Measurements from ENCODE around the gene CAMK2B.
A peak's percentile ranks its signal among the peaks of the same experiment; 100 is the strongest.

CAMK2B gene

GRCh38 chr7:44193011-44193802 is 132.2 kb downstream of the CAMK2B start:
- Histone ChIP-seq H3K27ac (no peak overlapping the region), H3K9me3 (replicated peaks in 1 of 11) (peaks cover 0 to 6% (median 0%) of the 10 kb centered on the region in 11 experiments; a peak in 1 of 22 replicates), H3K4me3 (no peak overlapping the region), H3K4me2 (no peak overlapping the region), H3K27me3 (no peaks in the 10 kb centered on the region), H4K20me1 (no peaks in the 10 kb centered on the region), H3K36me3 (no peaks in the 10 kb centered on the region), H3K4me1 (peaks cover 0 to 14% (median 9%) of the 10 kb centered on the region in 10 experiments; a peak in 11 of 20 replicates), H3K9ac (no peak overlapping the region)
- TF ChIP-seq Cebpa-rat (IDR thresholded peaks at IDR 0.05): no peak

DNA sequence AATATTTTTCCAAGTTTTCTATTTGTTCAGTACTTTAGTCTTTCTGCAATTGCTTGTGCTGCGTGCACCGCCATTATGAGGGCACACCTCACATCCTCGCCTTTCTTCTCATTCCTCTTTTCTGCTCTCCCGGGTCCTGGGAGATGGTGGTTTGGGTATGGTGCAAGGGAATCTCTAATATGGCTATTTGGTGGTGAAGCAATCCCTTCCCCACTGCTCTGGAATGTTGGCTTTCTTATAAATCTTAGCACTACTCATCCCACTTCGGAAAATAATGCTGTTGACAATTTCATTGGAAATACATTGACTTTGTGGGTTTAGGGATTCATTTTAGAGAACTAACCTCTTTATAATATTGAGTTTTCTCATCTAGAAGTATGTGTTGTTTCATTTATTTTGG is 134.2 kb downstream of the CAMK2B start:
- Histone ChIP-seq H3K4me1 (peaks cover 0 to 27% (median 4%) of the 10 kb centered on the region in 10 experiments; a peak in 12 of 20 replicates), H3K9me3 (replicated peaks in 1 of 11) (peaks cover 0 to 6% (median 0%) of the 10 kb centered on the region in 11 experiments; a peak in 1 of 22 replicates)

GRCh38 chr7:44189993-44190872 is 135.2 kb downstream of the CAMK2B start:
- Histone ChIP-seq H3K4me2 (no peak overlapping the region), H3K4me1 (peaks cover 0 to 25% (median 4%) of the 10 kb centered on the region in 10 experiments; a peak in 11 of 20 replicates), H3K27ac (no peak overlapping the region), H3K4me3 (no peak overlapping the region), H3K9me3 (replicated peaks in 1 of 11) (peaks cover 0 to 6% (median 0%) of the 10 kb centered on the region in 11 experiments; a peak in 1 of 22 replicates), H3K27me3 (no peaks in the 10 kb centered on the region), H3K9ac (no peak overlapping the region), H4K20me1 (no peaks in the 10 kb centered on the region), H3K36me3 (no peaks in the 10 kb centered on the region)
- no peak for TF ChIP-seq Cebpa-rat (IDR thresholded peaks at IDR 0.05)

More for the DNA sequence above, 134.2 kb downstream of the CAMK2B start:
- H3K27ac ChIP-seq: no peak overlapping the region
- H3K4me3 ChIP-seq: no peak overlapping the region
- no peak overlapping the region for H3K4me2 ChIP-seq
- no peak for TF ChIP-seq Cebpa-rat (IDR thresholded peaks at IDR 0.05)
- H4K20me1 ChIP-seq: no peaks in the 10 kb centered on the region
- no peaks in the 10 kb centered on the region for H3K36me3 ChIP-seq
- H3K27me3 ChIP-seq: no peaks in the 10 kb centered on the region
- no peak overlapping the region for H3K9ac ChIP-seq

DNA sequence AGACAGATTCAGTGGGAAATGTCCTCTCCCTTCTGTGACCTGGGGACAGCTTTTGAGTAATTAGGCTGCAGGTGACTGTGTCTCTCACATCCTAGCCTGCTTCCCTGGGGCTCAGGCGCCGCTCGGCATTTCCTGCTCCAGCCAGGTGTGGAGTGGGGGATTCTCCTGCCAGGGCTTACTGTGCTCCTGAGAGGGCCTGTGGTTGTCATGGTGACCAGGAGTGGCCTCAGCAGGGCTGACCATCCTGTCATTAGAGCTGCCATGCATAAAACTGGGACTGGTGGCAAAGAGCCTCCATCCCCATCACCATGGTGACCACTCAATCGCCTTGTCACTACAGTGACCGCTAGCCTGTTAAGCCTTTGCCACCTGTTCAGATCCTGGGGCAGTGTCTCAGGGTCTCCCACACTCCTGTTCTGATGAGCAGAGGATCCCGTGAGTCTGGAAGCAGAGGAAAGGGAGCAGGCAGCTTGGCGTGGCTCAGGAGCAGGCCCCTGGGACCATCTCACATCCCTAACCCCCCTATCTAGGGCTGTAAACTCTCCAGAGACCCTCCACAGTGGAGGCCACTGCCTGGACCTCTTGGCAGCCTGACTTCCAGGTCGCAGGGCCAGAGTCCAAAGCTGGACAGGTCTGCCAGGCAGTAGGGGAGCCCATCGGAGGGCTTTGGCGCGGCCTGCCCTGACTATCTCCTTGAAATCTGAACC is 136.0 kb downstream of the CAMK2B start, which contains the start of gene GCK:
TSS of gene GCK (minus strand) at position 154 of the 707 bp plus-strand sequence. CDS start 486 bp downstream, outside the sequence.
- Histone ChIP-seq H3K27ac (no peak within 1 kb of the TSS), H4K20me1 (no peaks in the 10 kb centered on the region), H3K4me1 (peaks cover 0 to 33% (median 11%) of the 10 kb centered on the region in 10 experiments; a peak in 12 of 20 replicates), H3K9ac (no peak within 1 kb of the TSS), H3K4me2 (peak within 1 kb of the TSS in 1 of 11 experiments; percentile 37; a peak in 1 of 22 replicates), H3K36me3 (no peaks in the 10 kb centered on the region), H3K4me3 (no peak within 1 kb of the TSS), H3K27me3 (no peaks in the 10 kb centered on the region), H3K9me3 (replicated peaks in 1 of 11) (peaks cover 0 to 5% (median 0%) of the 10 kb centered on the region in 11 experiments; a peak in 1 of 22 replicates)
- TF ChIP-seq Cebpa-rat (IDR thresholded peaks at IDR 0.05): no peak

GRCh38 chr7:44188480-44189225 is 136.7 kb downstream of the CAMK2B start:
- Histone ChIP-seq H3K27me3 (no peaks in the 10 kb centered on the region), H3K4me1 (peaks cover 0 to 35% (median 11%) of the 10 kb centered on the region in 10 experiments; a peak in 12 of 20 replicates), H3K4me2 (peak overlapping the region in 1 of 11 experiments; percentile 37; a peak in 1 of 22 replicates), H3K9me3 (replicated peaks in 1 of 11) (no peaks in the 10 kb centered on the region), H4K20me1 (no peaks in the 10 kb centered on the region), H3K4me3 (no peak overlapping the region), H3K9ac (no peak overlapping the region), H3K36me3 (no peaks in the 10 kb centered on the region), H3K27ac (no peak overlapping the region)
- TF ChIP-seq Cebpa-rat (IDR thresholded peaks at IDR 0.05): no peak

DNA sequence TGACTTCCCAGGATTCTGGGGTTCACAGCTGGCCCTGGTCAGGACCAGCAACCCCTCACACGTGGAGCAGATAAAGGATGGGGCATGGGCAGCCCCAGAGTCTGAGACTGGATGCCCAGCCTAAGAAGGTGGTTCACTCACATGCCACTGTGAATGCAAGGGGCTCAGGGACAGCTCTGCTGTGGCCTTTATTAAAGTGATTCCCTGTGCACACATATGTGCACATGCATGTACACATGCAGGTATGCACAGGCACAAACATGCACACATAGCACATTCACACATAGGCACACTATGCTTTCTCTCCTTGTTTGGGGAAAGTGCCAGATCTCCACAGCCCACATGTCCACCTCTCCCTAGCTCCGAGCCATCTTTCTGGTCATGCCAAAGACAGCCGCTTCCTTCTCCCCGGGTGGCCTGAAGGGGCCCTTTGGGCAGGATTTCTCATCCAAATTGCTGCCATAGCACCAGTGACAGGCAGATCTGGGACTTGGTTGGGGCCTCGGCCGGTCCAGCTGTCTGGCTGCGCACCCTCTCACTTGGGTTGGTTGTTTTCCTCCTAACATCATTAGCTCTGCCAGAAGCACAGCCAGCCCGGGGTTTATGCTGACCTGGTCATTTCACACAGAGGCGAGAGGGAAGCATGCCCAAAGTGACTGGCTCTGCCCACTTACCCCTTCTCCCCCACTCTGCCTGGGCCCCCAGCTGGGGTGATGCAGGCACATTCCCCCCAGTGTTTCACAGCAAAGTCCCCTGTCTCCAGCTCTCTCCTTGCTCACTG is 137.6 kb downstream of the CAMK2B start:
- H3K27ac ChIP-seq: no peak overlapping the region
- TF ChIP-seq Cebpa-rat (IDR thresholded peaks at IDR 0.05): no peak
- H3K4me2 ChIP-seq: peak overlapping the region in 1 of 11 experiments; percentile 37; a peak in 2 of 22 replicates
- H3K9me3 ChIP-seq (replicated peaks in 1 of 11): peaks cover 2 to 7% (median 4%) of the 10 kb centered on the region in 11 experiments; a peak in 21 of 22 replicates
- H3K9ac ChIP-seq: no peak overlapping the region
- H4K20me1 ChIP-seq: no peaks in the 10 kb centered on the region
- H3K4me1 ChIP-seq: peaks cover 0 to 35% (median 11%) of the 10 kb centered on the region in 10 experiments; a peak in 12 of 20 replicates
- H3K27me3 ChIP-seq: no peaks in the 10 kb centered on the region
- H3K4me3 ChIP-seq: no peak overlapping the region
- no peaks in the 10 kb centered on the region for H3K36me3 ChIP-seq

DNA sequence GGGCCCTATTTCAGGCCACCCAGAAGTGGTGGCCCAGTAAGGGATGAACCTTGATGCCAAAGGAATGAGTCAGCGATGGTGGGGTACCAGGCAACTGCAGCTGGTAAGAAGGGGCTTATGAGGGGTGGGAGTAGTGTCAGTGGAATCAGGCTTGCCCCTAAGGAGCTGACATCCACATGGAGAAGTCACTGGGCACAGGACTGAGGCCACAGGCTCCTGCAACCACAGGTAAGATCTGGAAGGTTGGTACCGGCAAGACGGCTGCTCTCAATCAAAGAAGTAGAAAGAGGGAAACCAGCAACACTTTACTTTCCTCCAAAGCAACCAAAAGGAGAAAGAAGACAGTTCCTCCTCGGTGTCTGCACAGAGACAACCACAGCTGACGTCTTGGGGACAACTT is 138.7 kb downstream of the CAMK2B start:
- Histone ChIP-seq H3K9me3 (replicated peaks in 1 of 11) (peaks cover 13 to 17% (median 14%) of the 10 kb centered on the region in 11 experiments; a peak in 21 of 22 replicates), H3K36me3 (no peaks in the 10 kb centered on the region), H4K20me1 (no peaks in the 10 kb centered on the region), H3K4me3 (no peak overlapping the region), H3K4me2 (peak overlapping the region in 2 of 11 experiments; percentile 28 to 37; a peak in 4 of 22 replicates), H3K27ac (no peak overlapping the region), H3K4me1 (peaks cover 0 to 35% (median 11%) of the 10 kb centered on the region in 10 experiments; a peak in 12 of 20 replicates), H3K9ac (no peak overlapping the region), H3K27me3 (no peaks in the 10 kb centered on the region)
- TF ChIP-seq Cebpa-rat (IDR thresholded peaks at IDR 0.05): no peak
